K562 (cell line): ENCODE results near the gene GMPR. TPM values are rescaled to one million over a fixed set of nuclear protein-coding genes. Genes with fewer than 3 reads are reported as not detected.

Source experiments
- AFF1 ChIP-seq, 2 experiments: fragments of 450-650 bp; IDR thresholded peaks; 2 replicates each; pipeline ENCODE4 v1.6.1; 2018; ENCODE audit warnings: mild to moderate bottlenecking in 2 of 2, low read depth in 1 of 2; ENCODE audit not compliant: partially characterized antibody in 2 of 2
- ZNF398 ChIP-seq: fragments of 250-450 bp; sonication (Bioruptor Pico); IDR thresholded peaks from 2 replicates; pipeline ENCODE4 v1.8.0; 2021; ENCODE audit warnings: moderate library complexity, mild to moderate bottlenecking, inconsistent platforms
- polyA plus RNA-seq, 8 experiments: library from polyadenylated mRNA; depleted of rRNA in 4 of 8; stranded (reverse) in 5 of 8; unstranded in 3 of 8; fragments of >200 nt; fragmentation: Nextera tagmentation in 2 of 8; fragmentation: Illumina TruSeq in 1 of 8; extraction: Ambion mirVana in 2 of 8; extraction: Trizol in 1 of 8; gene quantifications; 2 replicates each; pipeline versions ENCODE4 v1.2.1 to v1.2.3, GENCODE V29; 2011 to 2014; ENCODE audit warnings: inconsistent platforms in 1 of 8, missing spikeins in 1 of 8
- total RNA-seq, 7 experiments: library from RNA; depleted of rRNA in 6 of 7; stranded (reverse); fragments of >200 nt in 6 of 7; fragmentation: Illumina TruSeq in 2 of 7; extraction: Trizol in 2 of 7; gene quantifications; 2 replicates each; pipeline versions ENCODE4 v1.2.1 to v1.2.3, GENCODE V29; 2011 to 2021; ENCODE audit warnings: low replicate concordance in 1 of 7
- TF ChIP-seq, protein P1 (sequence below), 3 experiments: fragments of 200-800 bp in 1 of 3; fragments of 250-450 bp in 1 of 3; fragments of 450-650 bp in 1 of 3; sonication (Bioruptor Pico) in 1 of 3; sonication (Bioruptor generic) in 1 of 3; formaldehyde crosslinking in 1 of 3; IDR thresholded peaks; 2 replicates each; pipeline versions ENCODE4 v1.6.1 to v1.8.0; 2016 to 2022; ENCODE audit warnings: mild to moderate bottlenecking in 2 of 3, missing genetic modification characterization in 2 of 3, missing compliant biosample characterization in 1 of 3, moderate library complexity in 1 of 3
- TF ChIP-seq, protein P2 (sequence below): fragments of 250-450 bp; sonication (Bioruptor Pico); IDR thresholded peaks from 2 replicates; pipeline ENCODE4 v1.4.0; 2020; ENCODE audit warnings: mild to moderate bottlenecking, moderate library complexity, borderline replicate concordance
- TF ChIP-seq, protein P3 (sequence below): fragments of 250-450 bp; sonication (Bioruptor Pico); IDR thresholded peaks from 2 replicates; pipeline ENCODE4 v1.4.0; 2020

GMPR gene
- total and polyA plus RNA-seq, 9 of the 15 experiments (the other 6 are each of a cell fraction or from before 2014, with no cell fraction given): 34.6 to 83.7 (median 49.8) TPM

- TF ChIP-seq AFF1 (IDR thresholded peaks at IDR 0.05; ENCODE audit: low read depth in 1 of 2, partially characterized antibody in 2 of 2) (no peak), ZNF398 (CRISPR knock-in tag) (no peak)
- TF ChIP-seq, protein P1, sequence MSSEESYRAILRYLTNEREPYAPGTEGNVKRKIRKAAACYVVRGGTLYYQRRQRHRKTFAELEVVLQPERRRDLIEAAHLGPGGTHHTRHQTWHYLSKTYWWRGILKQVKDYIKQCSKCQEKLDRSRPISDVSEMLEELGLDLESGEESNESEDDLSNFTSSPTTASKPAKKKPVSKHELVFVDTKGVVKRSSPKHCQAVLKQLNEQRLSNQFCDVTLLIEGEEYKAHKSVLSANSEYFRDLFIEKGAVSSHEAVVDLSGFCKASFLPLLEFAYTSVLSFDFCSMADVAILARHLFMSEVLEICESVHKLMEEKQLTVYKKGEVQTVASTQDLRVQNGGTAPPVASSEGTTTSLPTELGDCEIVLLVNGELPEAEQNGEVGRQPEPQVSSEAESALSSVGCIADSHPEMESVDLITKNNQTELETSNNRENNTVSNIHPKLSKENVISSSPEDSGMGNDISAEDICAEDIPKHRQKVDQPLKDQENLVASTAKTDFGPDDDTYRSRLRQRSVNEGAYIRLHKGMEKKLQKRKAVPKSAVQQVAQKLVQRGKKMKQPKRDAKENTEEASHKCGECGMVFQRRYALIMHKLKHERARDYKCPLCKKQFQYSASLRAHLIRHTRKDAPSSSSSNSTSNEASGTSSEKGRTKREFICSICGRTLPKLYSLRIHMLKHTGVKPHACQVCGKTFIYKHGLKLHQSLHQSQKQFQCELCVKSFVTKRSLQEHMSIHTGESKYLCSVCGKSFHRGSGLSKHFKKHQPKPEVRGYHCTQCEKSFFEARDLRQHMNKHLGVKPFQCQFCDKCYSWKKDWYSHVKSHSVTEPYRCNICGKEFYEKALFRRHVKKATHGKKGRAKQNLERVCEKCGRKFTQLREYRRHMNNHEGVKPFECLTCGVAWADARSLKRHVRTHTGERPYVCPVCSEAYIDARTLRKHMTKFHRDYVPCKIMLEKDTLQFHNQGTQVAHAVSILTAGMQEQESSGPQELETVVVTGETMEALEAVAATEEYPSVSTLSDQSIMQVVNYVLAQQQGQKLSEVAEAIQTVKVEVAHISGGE (CRISPR knock-in tag; IDR thresholded peaks at IDR 0.05): no peak
- TF ChIP-seq, protein P2, sequence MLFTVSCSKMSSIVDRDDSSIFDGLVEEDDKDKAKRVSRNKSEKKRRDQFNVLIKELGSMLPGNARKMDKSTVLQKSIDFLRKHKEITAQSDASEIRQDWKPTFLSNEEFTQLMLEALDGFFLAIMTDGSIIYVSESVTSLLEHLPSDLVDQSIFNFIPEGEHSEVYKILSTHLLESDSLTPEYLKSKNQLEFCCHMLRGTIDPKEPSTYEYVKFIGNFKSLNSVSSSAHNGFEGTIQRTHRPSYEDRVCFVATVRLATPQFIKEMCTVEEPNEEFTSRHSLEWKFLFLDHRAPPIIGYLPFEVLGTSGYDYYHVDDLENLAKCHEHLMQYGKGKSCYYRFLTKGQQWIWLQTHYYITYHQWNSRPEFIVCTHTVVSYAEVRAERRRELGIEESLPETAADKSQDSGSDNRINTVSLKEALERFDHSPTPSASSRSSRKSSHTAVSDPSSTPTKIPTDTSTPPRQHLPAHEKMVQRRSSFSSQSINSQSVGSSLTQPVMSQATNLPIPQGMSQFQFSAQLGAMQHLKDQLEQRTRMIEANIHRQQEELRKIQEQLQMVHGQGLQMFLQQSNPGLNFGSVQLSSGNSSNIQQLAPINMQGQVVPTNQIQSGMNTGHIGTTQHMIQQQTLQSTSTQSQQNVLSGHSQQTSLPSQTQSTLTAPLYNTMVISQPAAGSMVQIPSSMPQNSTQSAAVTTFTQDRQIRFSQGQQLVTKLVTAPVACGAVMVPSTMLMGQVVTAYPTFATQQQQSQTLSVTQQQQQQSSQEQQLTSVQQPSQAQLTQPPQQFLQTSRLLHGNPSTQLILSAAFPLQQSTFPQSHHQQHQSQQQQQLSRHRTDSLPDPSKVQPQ (CRISPR knock-in tag): no peak
- TF ChIP-seq, protein P3, sequence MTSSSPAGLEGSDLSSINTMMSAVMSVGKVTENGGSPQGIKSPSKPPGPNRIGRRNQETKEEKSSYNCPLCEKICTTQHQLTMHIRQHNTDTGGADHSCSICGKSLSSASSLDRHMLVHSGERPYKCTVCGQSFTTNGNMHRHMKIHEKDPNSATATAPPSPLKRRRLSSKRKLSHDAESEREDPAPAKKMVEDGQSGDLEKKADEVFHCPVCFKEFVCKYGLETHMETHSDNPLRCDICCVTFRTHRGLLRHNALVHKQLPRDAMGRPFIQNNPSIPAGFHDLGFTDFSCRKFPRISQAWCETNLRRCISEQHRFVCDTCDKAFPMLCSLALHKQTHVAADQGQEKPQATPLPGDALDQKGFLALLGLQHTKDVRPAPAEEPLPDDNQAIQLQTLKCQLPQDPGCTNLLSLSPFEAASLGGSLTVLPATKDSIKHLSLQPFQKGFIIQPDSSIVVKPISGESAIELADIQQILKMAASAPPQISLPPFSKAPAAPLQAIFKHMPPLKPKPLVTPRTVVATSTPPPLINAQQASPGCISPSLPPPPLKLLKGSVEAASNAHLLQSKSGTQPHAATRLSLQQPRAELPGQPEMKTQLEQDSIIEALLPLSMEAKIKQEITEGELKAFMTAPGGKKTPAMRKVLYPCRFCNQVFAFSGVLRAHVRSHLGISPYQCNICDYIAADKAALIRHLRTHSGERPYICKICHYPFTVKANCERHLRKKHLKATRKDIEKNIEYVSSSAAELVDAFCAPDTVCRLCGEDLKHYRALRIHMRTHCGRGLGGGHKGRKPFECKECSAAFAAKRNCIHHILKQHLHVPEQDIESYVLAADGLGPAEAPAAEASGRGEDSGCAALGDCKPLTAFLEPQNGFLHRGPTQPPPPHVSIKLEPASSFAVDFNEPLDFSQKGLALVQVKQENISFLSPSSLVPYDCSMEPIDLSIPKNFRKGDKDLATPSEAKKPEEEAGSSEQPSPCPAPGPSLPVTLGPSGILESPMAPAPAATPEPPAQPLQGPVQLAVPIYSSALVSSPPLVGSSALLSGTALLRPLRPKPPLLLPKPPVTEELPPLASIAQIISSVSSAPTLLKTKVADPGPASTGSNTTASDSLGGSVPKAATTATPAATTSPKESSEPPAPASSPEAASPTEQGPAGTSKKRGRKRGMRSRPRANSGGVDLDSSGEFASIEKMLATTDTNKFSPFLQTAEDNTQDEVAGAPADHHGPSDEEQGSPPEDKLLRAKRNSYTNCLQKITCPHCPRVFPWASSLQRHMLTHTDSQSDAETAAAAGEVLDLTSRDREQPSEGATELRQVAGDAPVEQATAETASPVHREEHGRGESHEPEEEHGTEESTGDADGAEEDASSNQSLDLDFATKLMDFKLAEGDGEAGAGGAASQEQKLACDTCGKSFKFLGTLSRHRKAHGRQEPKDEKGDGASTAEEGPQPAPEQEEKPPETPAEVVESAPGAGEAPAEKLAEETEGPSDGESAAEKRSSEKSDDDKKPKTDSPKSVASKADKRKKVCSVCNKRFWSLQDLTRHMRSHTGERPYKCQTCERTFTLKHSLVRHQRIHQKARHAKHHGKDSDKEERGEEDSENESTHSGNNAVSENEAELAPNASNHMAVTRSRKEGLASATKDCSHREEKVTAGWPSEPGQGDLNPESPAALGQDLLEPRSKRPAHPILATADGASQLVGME (CRISPR knock-in tag): no peak
Measured at GRCh38 chr6:16216501-16217155, 21.8 kb upstream of the GMPR start (continued).
